Activated T-helper 1 cell treated with anti-CD3 and anti-CD28 coated beads, Interleukin-12 subunit alpha, Interleukin-12 subunit beta, Interleukin-2, Interleukin-4 antibody, amounts not matched to agents 30 ng/mL and 10 ng/mL and 1 ng/mL, durations not matched to agents 14 hours and 24 hours and 36 hours (primary cell): Measurements from ENCODE around the gene GMPS. TPM values are rescaled to one million over a fixed set of nuclear protein-coding genes. Genes with fewer than 3 reads are reported as not detected.
A peak's percentile ranks its signal among the peaks of the same experiment; 100 is the strongest.
"Not testable (repeated sequence)": the region's sequence is repeated elsewhere in the genome, so short reads cannot be mapped to it uniquely, and the experiment has no call there.

Experiments
- DNase-seq: peaks from one replicate; pipeline ENCODE4 v3.0.0; 2021; ENCODE audit warnings: low spot score
- H3K27ac Mint-ChIP-seq: one replicate; pipeline ENCODE4 v1.8.0; 2021; ENCODE audit warnings: mild to moderate bottlenecking, mixed read lengths
- H3K27me3 Mint-ChIP-seq: one replicate; pipeline ENCODE4 v1.8.0; 2022; ENCODE audit warnings: mild to moderate bottlenecking, moderate library complexity, mixed read lengths; ENCODE audit not compliant: insufficient read depth
- H3K36me3 Mint-ChIP-seq: one replicate; pipeline ENCODE4 v1.8.0; 2021; ENCODE audit warnings: low read depth, mixed read lengths
- H3K4me1 Mint-ChIP-seq: one replicate; pipeline ENCODE4 v1.8.0; 2021; ENCODE audit warnings: low read depth, mixed read lengths
- H3K4me3 Mint-ChIP-seq: one replicate; pipeline ENCODE4 v1.8.0; 2021; ENCODE audit warnings: mild to moderate bottlenecking, moderate library complexity, mixed read lengths
- H3K9me3 Mint-ChIP-seq: one replicate; pipeline ENCODE4 v1.8.0; 2021; ENCODE audit warnings: mixed read lengths
- intact Hi-C: fragments of 100-400 bp; cut with micrococcal nuclease; formaldehyde crosslinking; loops from one replicate; pipeline ENCODE4 v1.15.1; 2024
- total RNA-seq: library from RNA; stranded (reverse); gene quantifications from 2 replicates; pipeline ENCODE4 v1.2.3, GENCODE V29; 2022

The GMPS gene
- total RNA-seq, 1 donor from 2014 or later, result 131 TPM

- H3K27me3 Mint-ChIP-seq, H3K4me3 Mint-ChIP-seq, intact Hi-C loops, H3K36me3 Mint-ChIP-seq, DNase-seq, H3K27ac Mint-ChIP-seq, H3K9me3 Mint-ChIP-seq: not testable (repeated sequence)
- peaks cover 32% of the 10 kb centered on the region for H3K4me1 Mint-ChIP-seq
These were observed 10.0 kb upstream of the GMPS start for GRCh38 chr3:155860424-155860823.

GRCh38 chr3:155861476-155862183, 8.8 kb upstream of the GMPS start:
- H3K36me3 Mint-ChIP-seq, result no peaks in the 10 kb centered on the region
- peaks cover 4% of the 10 kb centered on the region for H3K9me3 Mint-ChIP-seq
- H3K4me1 Mint-ChIP-seq, result peaks cover 32% of the 10 kb centered on the region
- DNase-seq, result no peak
- peak overlapping the region; percentile 8 for H3K4me3 Mint-ChIP-seq
- no peaks in the 10 kb centered on the region for H3K27me3 Mint-ChIP-seq
- intact Hi-C loops, result loop anchor here (1.0 kb wide), 2 partner anchors 7 to 9 kb away; partner anchors contain the start of genes GMPS and SLC33A1
- H3K27ac Mint-ChIP-seq, result peak overlapping the region; percentile 75

GRCh38 chr3:155862290-155862982, 8.0 kb upstream of the GMPS start:
- H3K27me3 Mint-ChIP-seq, H3K9me3 Mint-ChIP-seq, H3K36me3 Mint-ChIP-seq, H3K4me3 Mint-ChIP-seq: not testable (repeated sequence)
- Mint-ChIP-seq H3K27ac (peak overlapping the region; percentile 71), H3K4me1 (peaks cover 32% of the 10 kb centered on the region)
- peak; percentile 57 for DNase-seq
- intact Hi-C loops, result loop anchor here (1.0 kb wide), 2 partner anchors 8 kb away; partner anchors contain the start of genes GMPS and SLC33A1

GRCh38 chr3:155863072-155863784, 7.2 kb upstream of the GMPS start:
- Mint-ChIP-seq H3K27me3 (no peaks in the 10 kb centered on the region), H3K27ac (peak overlapping the region; percentile 71), H3K36me3 (no peaks in the 10 kb centered on the region), H3K4me3 (no peak overlapping the region), H3K9me3 (peaks cover 4% of the 10 kb centered on the region), H3K4me1 (peaks cover 32% of the 10 kb centered on the region)
- DNase-seq, result no peak
- intact Hi-C loops, result no loop called here

GRCh38 chr3:155869691-155870090, 759 bp upstream of the GMPS start:
- intact Hi-C loops, result loop anchor here (1.0 to 5.0 kb wide), 7 partner anchors 7 to 1305 kb away; partner anchors contain the start of genes C3orf33, PLCH1 and SLC33A1
- H3K27ac Mint-ChIP-seq, result peak overlapping the region; percentile 94
- peaks cover 5% of the 10 kb centered on the region for H3K36me3 Mint-ChIP-seq
- H3K4me1 Mint-ChIP-seq, result peaks cover 20% of the 10 kb centered on the region
- H3K4me3 Mint-ChIP-seq, result peak overlapping the region; percentile 89
- no peak for DNase-seq
- H3K27me3 Mint-ChIP-seq, result no peaks in the 10 kb centered on the region
- no peaks in the 10 kb centered on the region for H3K9me3 Mint-ChIP-seq

GRCh38 chr3:155870945-155871745, 695 bp downstream of the GMPS start:
- intact Hi-C loops, result loop anchor here (1.0 to 5.0 kb wide), 8 partner anchors 9 to 1304 kb away; partner anchors contain the start of genes C3orf33, PLCH1 and SLC33A1
- DNase-seq, result peak; percentile 49
- Mint-ChIP-seq H3K4me3 (peak overlapping the region; percentile 98), H3K9me3 (no peaks in the 10 kb centered on the region), H3K4me1 (peaks cover 26% of the 10 kb centered on the region), H3K36me3 (peaks cover 5% of the 10 kb centered on the region), H3K27ac (peak overlapping the region; percentile 96), H3K27me3 (no peaks in the 10 kb centered on the region)

- peaks cover 26% of the 10 kb centered on the region for H3K4me1 Mint-ChIP-seq
- H3K9me3 Mint-ChIP-seq, result no peaks in the 10 kb centered on the region
- no peak for DNase-seq
- H3K36me3 Mint-ChIP-seq, result peaks cover 5% of the 10 kb centered on the region
- intact Hi-C loops, result loop anchor here (1.0 to 5.0 kb wide), 5 partner anchors 124 to 1303 kb away; partner anchors contain the start of gene PLCH1
- H3K4me3 Mint-ChIP-seq, result peak overlapping the region; percentile 98
- H3K27me3 Mint-ChIP-seq, result no peaks in the 10 kb centered on the region
- H3K27ac Mint-ChIP-seq, result peak overlapping the region; percentile 96
These were observed 1.3 kb downstream of the GMPS start for GRCh38 chr3:155871746-155872158.

GRCh38 chr3:155872904-155873646, 2.6 kb downstream of the GMPS start:
- intact Hi-C loops, result loop anchor here (5.0 kb wide), 3 partner anchors 126 to 1284 kb away; partner anchors contain the start of gene PLCH1
- DNase-seq, result no peak

GRCh38 chr3:155876037-155876436, 5.6 kb downstream of the GMPS start:
- DNase-seq, result no peak
- peaks cover 46% of the 10 kb centered on the region for H3K4me1 Mint-ChIP-seq
- no peaks in the 10 kb centered on the region for H3K9me3 Mint-ChIP-seq
- no peaks in the 10 kb centered on the region for H3K27me3 Mint-ChIP-seq
- intact Hi-C loops, result no loop called here
- peaks cover 8% of the 10 kb centered on the region for H3K36me3 Mint-ChIP-seq
- no peak overlapping the region for H3K27ac Mint-ChIP-seq
- no peak overlapping the region for H3K4me3 Mint-ChIP-seq

More at GRCh38 chr3:155872904-155873646, 2.6 kb downstream of the GMPS start:
- no peaks in the 10 kb centered on the region for H3K27me3 Mint-ChIP-seq
- no peaks in the 10 kb centered on the region for H3K9me3 Mint-ChIP-seq
- peak overlapping the region; percentile 98 for H3K4me3 Mint-ChIP-seq
- peaks cover 5% of the 10 kb centered on the region for H3K36me3 Mint-ChIP-seq
- no peak overlapping the region for H3K27ac Mint-ChIP-seq
- peaks cover 30% of the 10 kb centered on the region for H3K4me1 Mint-ChIP-seq

GRCh38 chr3:155876503-155876902, 6.1 kb downstream of the GMPS start:
- no peak for DNase-seq
- peaks cover 8% of the 10 kb centered on the region for H3K36me3 Mint-ChIP-seq
- peaks cover 46% of the 10 kb centered on the region for H3K4me1 Mint-ChIP-seq
- no peaks in the 10 kb centered on the region for H3K27me3 Mint-ChIP-seq
- no peak overlapping the region for H3K4me3 Mint-ChIP-seq
- no peaks in the 10 kb centered on the region for H3K9me3 Mint-ChIP-seq
- H3K27ac Mint-ChIP-seq, result no peak overlapping the region
- intact Hi-C loops, result no loop called here

- no peaks in the 10 kb centered on the region for H3K27me3 Mint-ChIP-seq
- H3K27ac Mint-ChIP-seq, result no peak overlapping the region
- intact Hi-C loops, result no loop called here
- no peaks in the 10 kb centered on the region for H3K9me3 Mint-ChIP-seq
- H3K4me1 Mint-ChIP-seq, result peaks cover 36% of the 10 kb centered on the region
- peaks cover 3% of the 10 kb centered on the region for H3K36me3 Mint-ChIP-seq
- no peak overlapping the region for H3K4me3 Mint-ChIP-seq
- DNase-seq, result no peak
These were observed 9.8 kb downstream of the GMPS start for GRCh38 chr3:155880286-155880685.
